ENCODE results near the gene MESP2. TPM values are rescaled to one million over a fixed set of nuclear protein-coding genes. Genes with fewer than 3 reads are reported as not detected.

Gene MESP2
- total and polyA plus RNA-seq, 3 donors from 2014 or later, result 1.3 to 2.9 (median 2.2) TPM

DNA sequence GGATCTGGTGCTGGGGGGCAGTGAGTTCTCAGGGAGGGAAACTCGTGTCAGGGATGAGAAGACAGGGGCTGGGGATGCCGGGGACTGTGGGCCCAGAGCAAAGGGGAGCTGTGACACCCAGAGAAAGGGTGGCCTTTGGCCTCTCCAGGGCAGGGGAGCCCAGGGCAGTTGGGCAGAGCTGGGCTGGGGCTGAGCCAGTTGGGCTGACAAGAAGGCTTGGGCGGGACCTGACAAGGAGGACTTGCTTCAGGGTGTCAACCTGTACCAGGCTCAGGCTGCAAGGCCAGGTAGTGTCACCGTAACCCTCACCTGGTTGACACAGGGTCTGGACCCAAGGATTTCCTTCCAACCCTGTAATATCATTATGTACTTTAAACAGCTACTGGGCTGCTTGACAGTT is 51.7 kb downstream of the MESP2 start:
- no peaks in the 10 kb centered on the region for H3K9me3 ChIP-seq
- peaks cover 12% of the 10 kb centered on the region for H3K4me1 ChIP-seq
- no peak for DNase-seq
- no peak overlapping the region for H3K27ac ChIP-seq
- intact Hi-C loops (cut with DNase I; ENCODE audit: low total_unique reads), result no loop called here
- no peak overlapping the region for H3K4me3 ChIP-seq
- H3K36me3 ChIP-seq (ENCODE audit: low read depth, missing control alignments), result no peaks in the 10 kb centered on the region
- no peak for TF ChIP-seq POLR2A (IDR thresholded peaks at IDR 0.05)
- TF ChIP-seq, protein P1, sequence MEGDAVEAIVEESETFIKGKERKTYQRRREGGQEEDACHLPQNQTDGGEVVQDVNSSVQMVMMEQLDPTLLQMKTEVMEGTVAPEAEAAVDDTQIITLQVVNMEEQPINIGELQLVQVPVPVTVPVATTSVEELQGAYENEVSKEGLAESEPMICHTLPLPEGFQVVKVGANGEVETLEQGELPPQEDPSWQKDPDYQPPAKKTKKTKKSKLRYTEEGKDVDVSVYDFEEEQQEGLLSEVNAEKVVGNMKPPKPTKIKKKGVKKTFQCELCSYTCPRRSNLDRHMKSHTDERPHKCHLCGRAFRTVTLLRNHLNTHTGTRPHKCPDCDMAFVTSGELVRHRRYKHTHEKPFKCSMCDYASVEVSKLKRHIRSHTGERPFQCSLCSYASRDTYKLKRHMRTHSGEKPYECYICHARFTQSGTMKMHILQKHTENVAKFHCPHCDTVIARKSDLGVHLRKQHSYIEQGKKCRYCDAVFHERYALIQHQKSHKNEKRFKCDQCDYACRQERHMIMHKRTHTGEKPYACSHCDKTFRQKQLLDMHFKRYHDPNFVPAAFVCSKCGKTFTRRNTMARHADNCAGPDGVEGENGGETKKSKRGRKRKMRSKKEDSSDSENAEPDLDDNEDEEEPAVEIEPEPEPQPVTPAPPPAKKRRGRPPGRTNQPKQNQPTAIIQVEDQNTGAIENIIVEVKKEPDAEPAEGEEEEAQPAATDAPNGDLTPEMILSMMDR (IDR thresholded peaks at IDR 0.05), result no peak
- H3K27me3 ChIP-seq, result no peaks in the 10 kb centered on the region
- WGBS, 2 donors, result 82 to 93% methylated on average over 4 of the region's 4 CpGs

Other genes starting within 250 kb of the MESP2 start
- 1 to 10 TPM; 7.7 to 8.4 TPM for gene TICRR, start 200.9 kb upstream of the MESP2 start, total RNA-seq
- 3.0 TPM for gene TICRR, start 200.9 kb upstream of the MESP2 start, polyA plus RNA-seq (ENCODE audit: insufficient read depth, low read depth, low replicate concordance)
- gene KIF7, start 120.9 kb upstream of the MESP2 start, total RNA-seq, result 1 to 10 TPM; 5.6 to 7.6 TPM
- gene KIF7, start 120.9 kb upstream of the MESP2 start, polyA plus RNA-seq (ENCODE audit: insufficient read depth, low read depth, low replicate concordance), result 2.6 TPM
- gene PLIN1, start 97.0 kb upstream of the MESP2 start, total RNA-seq, result 10 to 100 TPM in 1 of 2 donors, 1 to 10 TPM in 1; 9.1 to 18.5 TPM
- gene PLIN1, start 97.0 kb upstream of the MESP2 start, polyA plus RNA-seq (ENCODE audit: insufficient read depth, low read depth, low replicate concordance), result 13.5 TPM
- 10 to 100 TPM; 12.3 to 15.0 TPM for gene PEX11A, start 85.6 kb upstream of the MESP2 start, total RNA-seq
- gene PEX11A, start 85.6 kb upstream of the MESP2 start, polyA plus RNA-seq (ENCODE audit: insufficient read depth, low read depth, low replicate concordance), result 31.8 TPM
- gene WDR93, start 85.5 kb upstream of the MESP2 start, total RNA-seq, result 10 to 100 TPM in 1 of 2 donors, 1 to 10 TPM in 1; 8.1 to 12.3 TPM
- 31.9 TPM for gene WDR93, start 85.5 kb upstream of the MESP2 start, polyA plus RNA-seq (ENCODE audit: insufficient read depth, low read depth, low replicate concordance)
- gene MESP1, start 25.1 kb upstream of the MESP2 start, total RNA-seq, result 1 to 10 TPM; 2.5 to 6.0 TPM
- 5.7 TPM for gene MESP1, start 25.1 kb upstream of the MESP2 start, polyA plus RNA-seq (ENCODE audit: insufficient read depth, low read depth, low replicate concordance)
- 10 to 100 TPM in 1 of 2 donors, 1 to 10 TPM in 1; 5.0 to 11.1 TPM for gene ANPEP, start 38.5 kb downstream of the MESP2 start, total RNA-seq
- gene ANPEP, start 38.5 kb downstream of the MESP2 start, polyA plus RNA-seq (ENCODE audit: insufficient read depth, low read depth, low replicate concordance), result 12.9 TPM
- 10 to 100 TPM; 45.8 to 53.0 TPM for gene AP3S2, start 117.7 kb downstream of the MESP2 start, total RNA-seq
- 31.9 TPM for gene AP3S2, start 117.7 kb downstream of the MESP2 start, polyA plus RNA-seq (ENCODE audit: insufficient read depth, low read depth, low replicate concordance)
- gene ARPIN, start 136.6 kb downstream of the MESP2 start, total RNA-seq, result 10 to 100 TPM in 1 of 2 donors, 1 to 10 TPM in 1; 6.6 to 14.3 TPM
- 15.9 TPM for gene ARPIN, start 136.6 kb downstream of the MESP2 start, polyA plus RNA-seq (ENCODE audit: insufficient read depth, low read depth, low replicate concordance)
- gene ZNF710, start 225.0 kb downstream of the MESP2 start, total RNA-seq, result 1 to 10 TPM; 7.8 to 9.4 TPM
- gene ZNF710, start 225.0 kb downstream of the MESP2 start, polyA plus RNA-seq (ENCODE audit: insufficient read depth, low read depth, low replicate concordance), result 5.7 TPM